Trophoblast cell (in vitro differentiated cells and primary cell): ENCODE results near the gene COL1A1.
A peak's percentile ranks its signal among the peaks of the same experiment; 100 is the strongest.

Experiments used
- DNase-seq, 2 donors: peaks; one replicate each; pipeline ENCODE4 v3.0.0-alpha.2; 2016
- H2AFZ ChIP-seq: 2 replicates; pipeline ENCODE4 v1.6.1; 2013; ENCODE audit warnings: low read length, moderate library complexity, mild to moderate bottlenecking; ENCODE audit not compliant: insufficient read depth, poor library complexity
- H2AK5ac ChIP-seq: 2 replicates; pipeline ENCODE4 v1.6.1; 2013; ENCODE audit warnings: mild to moderate bottlenecking, low read length
- H2BK120ac ChIP-seq: 2 replicates; pipeline ENCODE4 v1.6.1; 2013; ENCODE audit warnings: low read length, mild to moderate bottlenecking, moderate library complexity; ENCODE audit not compliant: insufficient read depth, poor library complexity
- H2BK12ac ChIP-seq: 2 replicates; pipeline ENCODE4 v1.6.1; 2013; ENCODE audit warnings: mild to moderate bottlenecking, low read length, moderate library complexity
- H2BK5ac ChIP-seq: 2 replicates; pipeline ENCODE4 v1.6.1; 2013; ENCODE audit warnings: low read length, low read depth, moderate library complexity, mild to moderate bottlenecking; ENCODE audit not compliant: poor library complexity
- H3K14ac ChIP-seq: 2 replicates; pipeline ENCODE4 v1.6.1; 2013; ENCODE audit warnings: mild to moderate bottlenecking, low read length
- H3K18ac ChIP-seq: 2 replicates; pipeline ENCODE4 v1.6.1; 2013; ENCODE audit warnings: mild to moderate bottlenecking, low read length
- H3K23ac ChIP-seq: 2 replicates; pipeline ENCODE4 v1.6.1; 2013; ENCODE audit warnings: low read length
- H3K27ac ChIP-seq: 2 replicates; pipeline ENCODE4 v1.5.1; 2013; ENCODE audit warnings: low read depth, mild to moderate bottlenecking, inconsistent platforms, low read length, moderate library complexity
- H3K27me3 ChIP-seq: 2 replicates; pipeline ENCODE4 v1.6.1; 2013; ENCODE audit warnings: inconsistent platforms, mild to moderate bottlenecking, low read length, moderate library complexity; ENCODE audit not compliant: insufficient read depth
- H3K36me3 ChIP-seq, 2 experiments: 1 replicate in 1 of 2; 2 replicates in 1 of 2; pipeline ENCODE4 v1.6.1; 2013; ENCODE audit warnings: low read length in 2 of 2, mild to moderate bottlenecking in 2 of 2, moderate library complexity in 1 of 2; ENCODE audit not compliant: insufficient read depth in 2 of 2, control insufficient read depth in 1 of 2
- H3K4ac ChIP-seq: 2 replicates; pipeline ENCODE4 v1.6.1; 2013; ENCODE audit warnings: low read depth, mild to moderate bottlenecking, low read length, moderate library complexity
- H3K4me1 ChIP-seq, 2 experiments: 1 replicate in 1 of 2; 2 replicates in 1 of 2; pipeline ENCODE4 v1.6.1; 2013; ENCODE audit warnings: low read length in 2 of 2, mild to moderate bottlenecking in 2 of 2, moderate library complexity in 1 of 2; ENCODE audit not compliant: insufficient read depth in 2 of 2, control insufficient read depth in 1 of 2
- H3K4me2 ChIP-seq: 2 replicates; pipeline ENCODE4 v1.6.1; 2013; ENCODE audit warnings: inconsistent platforms, mild to moderate bottlenecking, low read length, moderate library complexity
- H3K4me3 ChIP-seq: 2 replicates; pipeline ENCODE4 v1.5.1; 2013; ENCODE audit warnings: mild to moderate bottlenecking, low read depth, low read length, inconsistent platforms
- H3K79me1 ChIP-seq: one replicate; pipeline ENCODE4 v1.6.1; 2013; ENCODE audit warnings: low read length
- H3K79me2 ChIP-seq: 2 replicates; pipeline ENCODE4 v1.6.1; 2013; ENCODE audit warnings: low read length, mild to moderate bottlenecking; ENCODE audit not compliant: control insufficient read depth, insufficient read depth, poor library complexity
- H3K9ac ChIP-seq: 2 replicates; pipeline ENCODE4 v1.6.1; 2013; ENCODE audit warnings: mild to moderate bottlenecking, low read length
- H3K9me3 ChIP-seq: 2 replicates; pipeline ENCODE4 v1.6.1; 2013; ENCODE audit warnings: low read depth, mild to moderate bottlenecking, control low read depth, inconsistent platforms, low read length; ENCODE audit not compliant: insufficient read depth
- H4K12ac ChIP-seq: 2 replicates; pipeline ENCODE4 v1.6.1; 2013; ENCODE audit warnings: low read depth, mild to moderate bottlenecking, low read length, moderate library complexity
- H4K8ac ChIP-seq: 2 replicates; pipeline ENCODE4 v1.6.1; 2013; ENCODE audit warnings: low read depth, mild to moderate bottlenecking, low read length, moderate library complexity
- H4K91ac ChIP-seq: one replicate; pipeline ENCODE4 v1.6.1; 2013; ENCODE audit warnings: low read depth, mild to moderate bottlenecking, low read length, moderate library complexity
- WGBS: extraction: QIAGEN DNeasy Blood & Tissue Kit; methylation state at CpG from one replicate; pipeline ENCODE4 v1.1.7; 2013; ENCODE audit warnings: missing lambda C conversion rate; ENCODE audit not compliant: insufficient read length, insufficient coverage; ENCODE audit errors: extremely low coverage; 5-methylcytosine and 5-hydroxymethylcytosine counted together

COL1A1 gene

DNA sequence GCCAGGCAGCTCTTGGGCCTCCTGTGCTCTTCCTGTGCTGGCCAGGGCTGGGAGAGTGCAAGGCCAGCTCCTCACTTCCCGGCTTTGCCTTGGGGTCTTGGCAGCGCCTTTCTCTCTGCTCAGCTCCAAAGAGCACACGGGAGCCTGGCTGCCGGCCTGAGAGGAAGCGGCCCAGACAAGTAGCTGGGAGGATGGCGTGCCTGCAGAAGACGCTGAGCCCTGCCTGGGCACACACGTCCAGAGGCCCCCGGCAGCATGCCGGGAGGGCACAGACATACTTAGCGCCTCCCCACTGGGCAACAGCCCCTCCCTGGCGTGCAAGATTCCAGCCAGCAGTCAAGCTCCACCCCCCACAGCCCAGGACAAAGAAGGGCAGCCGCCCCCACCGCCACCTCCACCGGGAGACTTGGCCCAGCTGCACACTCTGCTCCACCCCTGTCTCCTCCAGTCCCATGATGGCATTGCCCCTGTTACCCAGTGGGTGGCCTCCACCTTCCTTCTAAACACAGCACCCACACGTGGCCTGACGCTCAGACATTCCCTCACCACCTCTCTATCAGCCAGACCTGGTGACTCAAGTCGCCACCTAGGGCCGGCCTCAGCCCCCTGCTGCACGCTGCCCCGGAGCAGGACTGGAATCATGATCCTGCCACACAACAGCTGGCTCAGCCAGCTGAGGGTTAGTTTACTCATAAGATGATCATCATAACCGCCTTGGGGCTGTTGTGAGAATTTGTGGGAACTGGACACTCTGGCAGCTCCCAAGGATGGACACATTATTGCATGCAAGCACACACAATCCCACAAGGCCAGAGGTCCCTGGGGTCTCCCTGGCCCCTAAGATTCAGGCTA is 23.2 kb downstream of the COL1A1 start:
- Histone ChIP-seq H2BK120ac (peak overlapping the region; percentile 89), H3K79me2 (no peaks in the 10 kb centered on the region), H4K8ac (peak overlapping the region; percentile 70), H4K91ac (peak overlapping the region; percentile 82), H4K12ac (peak overlapping the region; percentile 79), H3K4ac (peak overlapping the region; percentile 24), H2AK5ac (peak overlapping the region; percentile 19), H3K23ac (no peak overlapping the region), H3K4me3 (no peak overlapping the region), H2AFZ (peak overlapping the region; percentile 64), H3K36me3 (no peaks in the 10 kb centered on the region), H3K14ac (peak overlapping the region; percentile 61), H3K9ac (no peak overlapping the region), H2BK12ac (peak overlapping the region; percentile 74), H3K18ac (peak overlapping the region; percentile 56), H3K4me1 (peaks cover 26 to 32% of the 10 kb centered on the region in 2 experiments), H3K4me2 (peak overlapping the region; percentile 53), H3K27ac (peak overlapping the region; percentile 93), H3K79me1 (peaks cover 24% of the 10 kb centered on the region), H3K9me3 (peaks cover 3% of the 10 kb centered on the region), H3K27me3 (no peaks in the 10 kb centered on the region), H2BK5ac (peak overlapping the region; percentile 87)
- DNase-seq, result peak; percentile 76 to 88
- no CpG with 5 or more reads among the region's 22 CpGs for WGBS

DNA sequence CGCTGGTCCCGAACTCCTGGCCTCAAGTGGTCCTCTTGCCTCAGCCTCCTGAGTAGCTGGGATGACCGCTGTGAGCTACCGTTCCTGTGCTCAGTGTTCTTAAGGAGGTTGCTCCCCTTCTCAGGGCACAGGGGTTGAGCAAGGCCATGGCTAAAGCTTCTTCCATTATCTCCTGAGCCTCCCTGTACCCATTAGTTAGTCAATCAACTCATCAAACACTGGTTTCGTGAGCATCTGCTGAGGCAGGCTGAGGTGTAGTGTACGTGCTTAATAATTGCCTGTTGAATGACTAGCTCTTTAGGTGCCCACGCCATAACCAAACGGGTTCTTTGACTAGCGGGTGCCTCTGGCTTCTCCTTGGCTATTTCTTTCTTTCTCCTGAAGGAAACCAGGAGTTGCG is 24.0 kb downstream of the COL1A1 start:
- WGBS, result no CpG with 5 or more reads among the region's 10 CpGs
- Histone ChIP-seq H3K9me3 (peaks cover 3% of the 10 kb centered on the region), H3K9ac (no peak overlapping the region), H3K18ac (peak overlapping the region; percentile 35), H3K27ac (peak overlapping the region; percentile 93), H3K4me2 (no peak overlapping the region), H2AFZ (peak overlapping the region; percentile 64), H2AK5ac (peak overlapping the region; percentile 19), H3K79me1 (peaks cover 26% of the 10 kb centered on the region), H3K27me3 (no peaks in the 10 kb centered on the region), H4K12ac (no peak overlapping the region), H4K8ac (peak overlapping the region; percentile 70), H3K4me3 (no peak overlapping the region), H3K14ac (peak overlapping the region; percentile 38), H4K91ac (peak overlapping the region; percentile 82), H3K4ac (peak overlapping the region; percentile 24), H2BK12ac (peak overlapping the region; percentile 74), H3K79me2 (no peaks in the 10 kb centered on the region), H2BK120ac (peak overlapping the region; percentile 78), H3K23ac (no peak overlapping the region), H2BK5ac (peak overlapping the region; percentile 87), H3K4me1 (peaks cover 26 to 34% of the 10 kb centered on the region in 2 experiments), H3K36me3 (no peaks in the 10 kb centered on the region)
- DNase-seq, result no peak

- H3K36me3 ChIP-seq, result no peaks in the 10 kb centered on the region
- peak overlapping the region; percentile 65 for H2BK12ac ChIP-seq
- no peak overlapping the region for H3K9ac ChIP-seq
- no CpG with 5 or more reads among the region's 20 CpGs for WGBS
- DNase-seq, result no peak
- no peak overlapping the region for H3K4me2 ChIP-seq
- peaks cover 26 to 34% of the 10 kb centered on the region in 2 experiments for H3K4me1 ChIP-seq
- peak overlapping the region; percentile 76 for H3K14ac ChIP-seq
- peak overlapping the region; percentile 24 for H3K4ac ChIP-seq
- H3K79me2 ChIP-seq, result no peaks in the 10 kb centered on the region
- H3K27me3 ChIP-seq, result no peaks in the 10 kb centered on the region
- H2AFZ ChIP-seq, result peak overlapping the region; percentile 0
- H2BK5ac ChIP-seq, result peak overlapping the region; percentile 2
- peak overlapping the region; percentile 72 for H2BK120ac ChIP-seq
- H4K8ac ChIP-seq, result peak overlapping the region; percentile 17
- peaks cover 3% of the 10 kb centered on the region for H3K9me3 ChIP-seq
- peak overlapping the region; percentile 43 for H2AK5ac ChIP-seq
- no peak overlapping the region for H3K23ac ChIP-seq
- H4K91ac ChIP-seq, result peak overlapping the region; percentile 82
- H3K18ac ChIP-seq, result peak overlapping the region; percentile 34
- peaks cover 26% of the 10 kb centered on the region for H3K79me1 ChIP-seq
- peak overlapping the region; percentile 93 for H3K27ac ChIP-seq
- H3K4me3 ChIP-seq, result no peak overlapping the region
- no peak overlapping the region for H4K12ac ChIP-seq
Measured at GRCh38 chr17:50176559-50177357, 24.7 kb downstream of the COL1A1 start.

DNA sequence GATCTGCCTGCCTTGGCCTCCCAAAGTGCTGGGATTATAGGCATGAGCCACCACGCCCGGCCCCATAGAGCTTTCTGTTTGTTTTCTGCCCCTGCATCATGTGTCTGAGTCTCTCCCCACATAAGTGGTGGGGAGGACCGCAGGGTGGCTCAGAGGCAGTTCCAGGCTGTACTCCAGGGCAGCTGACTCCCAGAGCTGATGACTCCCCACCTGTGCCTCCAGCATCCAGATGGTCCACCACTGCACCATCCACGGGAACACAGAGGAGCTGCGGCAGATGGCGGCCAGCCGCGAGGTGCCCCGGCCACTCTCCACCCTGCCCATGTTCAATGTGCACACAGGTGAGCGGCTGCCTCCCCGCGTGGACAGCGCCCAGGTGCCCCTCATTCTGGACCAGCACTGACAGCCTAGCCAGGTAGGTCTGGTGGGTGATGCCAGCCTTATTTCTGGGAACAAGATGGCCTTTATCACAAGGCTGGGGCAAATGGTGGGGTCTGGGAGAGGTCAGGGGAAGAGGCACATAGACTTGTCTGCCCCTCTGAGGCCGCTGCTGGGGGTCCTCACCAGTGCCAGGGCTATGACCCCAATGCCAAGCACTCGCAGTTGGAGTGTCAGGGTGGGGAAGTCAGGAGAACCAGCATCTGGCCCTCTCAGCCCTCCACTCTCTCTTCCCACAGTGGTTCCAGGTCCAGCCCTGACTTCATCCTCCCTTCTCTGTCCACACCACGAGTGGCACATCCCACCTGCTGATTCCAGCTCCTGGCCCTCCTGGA is 26.2 kb downstream of the COL1A1 start:
- no peak overlapping the region for H3K9ac ChIP-seq
- H2BK12ac ChIP-seq, result peak overlapping the region; percentile 62
- H3K4me2 ChIP-seq, result no peak overlapping the region
- H3K4ac ChIP-seq, result no peak overlapping the region
- H4K12ac ChIP-seq, result no peak overlapping the region
- H3K36me3 ChIP-seq, result no peaks in the 10 kb centered on the region
- H3K18ac ChIP-seq, result no peak overlapping the region
- peak overlapping the region; percentile 70 for H4K91ac ChIP-seq
- H3K4me1 ChIP-seq, result peaks cover 26 to 32% of the 10 kb centered on the region in 2 experiments
- no peak overlapping the region for H3K23ac ChIP-seq
- H3K4me3 ChIP-seq, result no peak overlapping the region
- no peak for DNase-seq
- H3K79me1 ChIP-seq, result peaks cover 24% of the 10 kb centered on the region
- peak overlapping the region; percentile 4 for H2AK5ac ChIP-seq
- no peak overlapping the region for H2AFZ ChIP-seq
- no peak overlapping the region for H4K8ac ChIP-seq
- H3K27ac ChIP-seq, result no peak overlapping the region
- peak overlapping the region; percentile 18 for H3K14ac ChIP-seq
- no peak overlapping the region for H2BK5ac ChIP-seq
- H2BK120ac ChIP-seq, result peak overlapping the region; percentile 9
- H3K27me3 ChIP-seq, result no peaks in the 10 kb centered on the region
- H3K79me2 ChIP-seq, result no peaks in the 10 kb centered on the region
- H3K9me3 ChIP-seq, result no peaks in the 10 kb centered on the region
- WGBS, result no CpG with 5 or more reads among the region's 16 CpGs
